GM18870 (cell line): ENCODE data around the gene RBMS1.

Experiments used
- ATAC-seq: cut with Tn5 transposase; IDR thresholded peaks from one replicate; pipeline ENCODE4 v1.9.1; 2021; ENCODE audit warnings: moderate library complexity; ENCODE audit not compliant: unreplicated experiment

RBMS1 gene

DNA sequence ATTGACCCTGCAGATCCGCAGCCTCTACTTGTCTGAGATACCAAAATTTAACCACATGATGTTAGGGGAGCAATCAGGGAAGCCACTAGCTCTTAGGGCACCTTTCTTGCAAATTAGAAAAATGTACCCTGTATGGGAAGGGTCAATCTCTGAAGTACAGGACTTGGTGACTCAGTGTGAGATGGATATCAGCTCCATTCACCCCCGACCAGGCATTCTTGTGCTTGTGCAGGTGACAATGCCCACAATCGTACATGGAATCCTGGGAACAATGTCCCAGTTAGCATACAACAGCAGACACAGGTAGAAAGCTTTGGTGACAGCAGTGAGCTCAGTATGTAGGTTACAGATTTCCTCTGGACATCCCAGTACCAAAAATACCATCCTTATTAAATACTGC, 155.9 kb downstream of the RBMS1 start:
- ATAC-seq = no peak

DNA sequence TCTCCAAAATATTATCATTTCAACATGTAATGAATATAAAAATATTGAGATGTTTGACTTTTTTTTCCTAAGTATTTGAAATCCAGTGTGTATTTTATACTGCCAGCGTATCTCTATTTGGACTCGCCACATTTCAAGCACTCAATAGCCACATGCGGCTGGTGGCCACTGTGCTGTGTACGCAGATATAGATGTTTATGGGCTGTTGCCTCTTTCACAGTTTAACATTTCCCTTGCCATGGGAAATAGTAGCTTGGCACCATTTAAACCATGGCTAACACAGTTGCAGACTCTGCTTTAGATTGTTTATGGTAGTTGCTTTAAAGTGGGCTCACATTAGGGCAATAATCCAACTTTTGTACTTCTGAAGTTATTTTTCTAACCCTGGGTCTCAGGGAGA, 157.0 kb downstream of the RBMS1 start:
- ATAC-seq = no peak

DNA sequence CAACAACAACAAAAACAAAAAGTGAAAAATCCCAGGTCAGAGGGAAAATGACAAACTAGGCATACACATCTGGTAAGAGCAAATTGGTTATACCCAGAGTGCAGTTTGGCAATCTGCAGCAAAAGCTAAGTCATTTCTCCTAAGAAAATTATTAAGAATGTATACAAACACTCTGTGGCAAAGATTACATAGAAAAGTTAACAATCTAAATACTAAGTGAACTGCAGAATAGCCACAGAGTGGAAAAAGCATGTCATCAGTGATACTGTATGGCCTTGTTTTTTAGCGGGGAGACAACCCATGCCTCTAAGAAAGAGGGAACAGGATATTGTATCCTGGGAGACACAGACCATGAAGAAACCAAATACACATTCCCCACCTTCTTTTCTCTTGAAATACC, 157.5 kb downstream of the RBMS1 start:
- ATAC-seq = no peak

DNA sequence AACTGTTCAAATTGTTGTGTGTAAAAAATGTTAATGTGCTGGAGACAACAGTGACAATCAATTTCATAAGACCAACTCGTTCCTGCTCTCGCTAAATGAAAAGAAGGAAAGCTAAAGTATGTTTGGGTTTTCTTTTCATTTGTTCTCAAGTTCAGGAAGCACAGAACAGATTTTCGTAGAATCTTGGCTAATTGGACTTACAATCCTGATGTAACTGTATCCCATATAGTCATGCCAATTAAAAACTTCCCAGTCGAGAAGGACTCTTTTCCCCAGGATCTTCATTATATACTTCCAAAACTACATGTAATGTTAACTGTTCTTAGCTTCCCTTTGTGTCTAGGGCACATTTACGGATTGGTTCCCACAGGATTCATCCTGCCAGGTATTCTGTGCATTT, 158.2 kb downstream of the RBMS1 start:
- no peak for ATAC-seq

DNA sequence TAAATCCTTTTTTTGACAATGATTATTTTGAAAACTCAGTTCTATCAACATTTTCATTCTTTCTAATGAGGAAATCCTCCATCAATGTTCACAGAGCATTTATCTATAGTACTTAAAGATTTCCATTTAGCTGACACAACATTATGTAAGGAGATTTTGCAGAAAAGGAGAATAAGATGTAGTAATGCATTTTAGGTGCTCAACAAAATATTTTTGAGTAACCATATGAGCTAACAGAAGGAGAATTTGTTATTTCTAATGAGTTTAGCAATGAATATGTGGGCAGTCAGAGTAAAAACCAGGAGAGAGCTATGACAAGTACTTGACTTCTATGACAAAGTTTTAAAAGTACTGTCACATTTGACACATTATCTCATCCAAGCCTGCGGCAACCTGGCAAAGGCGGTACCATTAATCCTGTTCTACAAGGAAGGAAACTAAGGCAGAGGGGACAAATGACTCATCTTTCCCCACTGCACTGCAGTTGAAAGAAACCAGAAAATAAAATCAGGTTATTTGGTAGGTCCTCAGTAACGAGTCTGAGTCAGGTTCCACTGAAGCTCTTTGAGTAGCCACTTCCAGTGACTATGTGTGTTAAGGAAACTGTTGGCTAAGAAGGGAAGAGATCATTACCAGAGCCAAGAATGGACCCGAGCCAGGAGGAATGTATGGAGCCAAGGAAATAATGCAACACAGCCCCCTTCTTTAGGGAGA, 159.4 kb downstream of the RBMS1 start:
- no peak for ATAC-seq

DNA sequence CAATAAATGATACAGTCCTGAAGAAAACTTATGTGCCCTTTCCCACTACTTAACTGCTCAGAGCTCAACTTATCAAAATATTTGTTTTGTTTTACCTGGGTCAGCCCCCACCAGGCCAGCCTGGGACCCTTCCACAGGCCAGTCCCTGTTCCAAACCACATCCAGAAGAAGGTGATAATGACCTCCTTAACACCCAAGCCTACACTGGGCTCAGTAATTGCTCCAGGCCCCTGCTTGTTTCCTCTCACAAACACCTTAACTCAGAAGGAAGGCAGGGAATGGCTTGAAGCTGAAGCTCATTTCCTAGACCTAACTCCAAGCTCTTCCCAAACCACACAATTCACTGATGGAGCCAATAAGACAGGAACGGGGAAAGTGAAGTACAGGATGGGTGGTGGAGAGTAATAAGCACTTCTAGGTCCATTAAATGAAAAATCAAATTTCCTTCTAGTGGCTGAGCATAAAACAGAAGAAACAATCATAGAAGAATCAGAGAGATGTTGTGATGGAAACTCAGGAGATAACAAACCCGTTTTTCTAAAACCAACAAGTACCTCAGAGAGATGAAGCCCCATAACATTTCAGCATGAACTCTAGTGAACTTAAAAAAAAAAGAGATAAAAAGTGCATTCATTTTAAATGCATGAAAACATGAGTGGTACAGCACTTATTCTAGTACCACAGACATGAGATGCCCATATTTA, 160.1 kb downstream of the RBMS1 start:
- no peak for ATAC-seq

DNA sequence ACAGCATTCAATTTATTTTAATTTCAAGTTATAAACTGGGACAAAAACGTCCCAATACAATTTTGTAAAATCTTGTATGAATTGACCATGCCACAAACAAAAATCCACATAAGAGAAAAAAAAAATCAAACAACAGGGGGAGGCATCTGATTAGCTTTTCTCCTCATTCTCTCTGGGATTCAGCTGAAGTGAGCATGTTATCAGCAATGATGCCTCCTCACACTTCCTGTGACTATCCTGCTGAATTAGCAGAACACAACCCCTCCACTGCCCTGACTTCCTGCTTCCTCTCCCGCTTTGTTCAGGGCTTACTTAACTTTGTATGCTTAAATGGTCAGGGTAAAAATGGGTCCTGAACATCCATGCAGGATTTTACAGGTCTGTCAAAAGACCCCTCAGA, 161.3 kb downstream of the RBMS1 start:
- no peak for ATAC-seq

DNA sequence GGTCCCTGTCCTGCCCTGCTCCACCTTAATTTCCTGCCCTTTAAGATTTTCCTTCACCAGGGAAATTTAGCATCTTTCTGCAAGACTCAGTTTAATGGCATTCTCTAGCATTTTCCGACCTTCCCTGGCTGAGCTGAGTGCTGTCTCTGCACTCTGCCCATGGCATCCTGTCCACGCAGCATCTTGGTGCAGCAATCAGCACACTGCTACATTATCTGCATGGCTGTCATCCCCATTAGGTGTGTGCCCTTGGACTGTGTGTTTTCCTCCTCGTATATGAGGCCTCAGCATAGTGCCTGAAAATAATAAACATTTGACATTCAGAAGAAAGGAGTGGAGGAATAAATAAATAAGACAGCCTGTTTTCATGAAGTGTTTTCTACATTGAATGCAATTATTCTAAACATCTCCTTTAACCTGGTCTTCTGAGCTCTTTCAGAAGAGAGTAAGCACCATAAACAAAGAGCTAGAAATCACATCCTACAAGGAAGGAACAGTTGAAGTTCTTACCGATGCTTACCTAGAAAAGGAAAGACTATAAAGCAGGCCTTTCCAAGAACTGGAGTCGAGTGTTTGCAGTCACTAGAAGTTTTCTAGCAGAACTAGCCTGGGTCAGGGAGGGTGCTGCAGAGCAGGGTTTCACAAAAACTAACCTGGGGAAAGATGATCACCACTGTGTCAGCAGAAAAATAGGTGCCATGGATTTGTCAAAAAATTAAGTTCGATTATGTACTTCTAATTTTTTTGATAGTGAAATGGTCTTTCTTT, 162.2 kb downstream of the RBMS1 start:
- ATAC-seq = no peak

DNA sequence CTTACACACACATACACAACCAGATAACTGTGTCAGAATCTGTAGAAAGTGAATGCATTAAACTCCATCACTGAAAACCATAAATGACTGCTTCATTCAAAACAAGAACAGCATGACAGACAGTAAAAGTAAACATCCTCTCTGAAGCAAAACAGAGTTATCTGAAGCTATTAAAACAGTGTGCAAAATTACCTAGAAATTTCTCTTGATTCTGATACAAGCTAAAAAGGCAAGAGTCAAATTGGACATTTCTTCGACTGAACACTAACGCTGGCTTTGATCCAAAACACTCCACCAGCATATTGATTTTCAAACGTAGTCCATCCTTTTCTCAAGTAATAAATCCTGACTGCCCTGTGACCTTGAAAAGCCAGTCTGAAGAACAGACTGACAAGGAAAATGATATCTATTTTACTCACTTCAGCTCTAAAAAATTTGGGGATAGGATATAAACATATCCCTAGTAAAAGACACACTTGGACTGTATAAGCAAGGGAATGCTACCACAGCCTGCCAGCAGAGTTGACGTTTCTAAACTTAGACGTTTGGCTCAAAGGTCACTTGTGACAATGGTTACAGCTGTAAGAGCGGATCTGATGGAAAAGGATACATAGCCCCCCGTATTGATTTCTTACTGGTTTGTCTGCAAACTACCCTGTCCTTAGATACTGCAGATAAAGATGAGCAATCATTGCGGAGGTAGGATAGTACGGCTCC, 164.6 kb downstream of the RBMS1 start:
- ATAC-seq = no peak

DNA sequence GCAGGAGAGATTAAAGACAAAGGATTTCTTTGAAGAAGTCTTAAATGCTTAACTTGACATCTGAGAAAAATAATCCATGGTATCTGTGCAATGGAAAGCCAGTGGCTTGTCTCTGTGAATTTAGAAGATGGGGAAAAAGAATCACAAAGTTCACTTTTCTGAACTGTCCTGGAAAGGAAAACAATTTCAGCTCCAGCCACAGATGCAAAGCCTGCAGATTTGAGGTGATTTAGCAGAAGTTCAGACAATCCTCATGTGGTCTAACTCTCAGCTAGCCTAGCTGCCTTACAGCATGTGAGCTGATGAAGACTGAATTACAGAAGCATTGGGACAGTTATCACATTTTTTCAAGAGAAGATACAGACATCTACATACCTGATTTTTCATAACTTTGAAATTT, 166.8 kb downstream of the RBMS1 start:
- ATAC-seq = no peak

DNA sequence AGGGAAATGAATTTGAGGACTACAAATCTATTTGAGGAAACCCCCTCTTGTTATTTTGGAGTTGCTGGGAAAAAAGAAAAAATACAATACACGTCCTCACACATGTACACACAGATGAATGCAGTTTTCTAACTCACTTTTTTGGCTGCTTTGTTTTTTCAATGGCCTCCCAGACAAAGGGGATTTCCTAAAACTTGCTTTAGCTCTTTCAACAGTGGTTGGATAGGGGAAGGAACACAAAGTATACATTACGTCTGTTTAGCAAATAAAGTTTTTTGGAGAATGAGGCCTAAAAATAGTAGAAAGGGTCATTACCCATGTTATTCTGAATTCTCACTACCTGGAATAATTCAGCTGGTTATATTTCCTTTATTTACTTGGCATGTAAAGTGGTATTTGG, 168.2 kb downstream of the RBMS1 start:
- ATAC-seq = no peak

DNA sequence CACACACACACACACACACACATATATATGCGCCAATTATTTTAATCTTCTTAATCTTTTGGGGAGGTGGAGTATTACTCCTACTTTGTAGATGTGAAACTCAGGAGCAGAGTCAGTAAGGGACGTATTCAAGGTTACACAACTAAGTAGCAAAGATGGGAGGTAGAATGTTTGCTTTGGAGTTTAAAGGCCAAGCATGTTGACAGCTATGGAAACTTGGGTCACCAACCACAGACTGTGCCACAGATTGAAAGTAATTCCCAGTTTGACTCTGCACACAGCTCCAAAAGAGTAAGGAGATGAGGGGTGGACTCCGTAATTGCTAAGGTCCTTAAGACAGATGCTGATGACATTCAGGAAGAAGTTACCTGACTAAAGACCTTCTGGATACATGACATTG, 168.7 kb downstream of the RBMS1 start:
- no peak for ATAC-seq

DNA sequence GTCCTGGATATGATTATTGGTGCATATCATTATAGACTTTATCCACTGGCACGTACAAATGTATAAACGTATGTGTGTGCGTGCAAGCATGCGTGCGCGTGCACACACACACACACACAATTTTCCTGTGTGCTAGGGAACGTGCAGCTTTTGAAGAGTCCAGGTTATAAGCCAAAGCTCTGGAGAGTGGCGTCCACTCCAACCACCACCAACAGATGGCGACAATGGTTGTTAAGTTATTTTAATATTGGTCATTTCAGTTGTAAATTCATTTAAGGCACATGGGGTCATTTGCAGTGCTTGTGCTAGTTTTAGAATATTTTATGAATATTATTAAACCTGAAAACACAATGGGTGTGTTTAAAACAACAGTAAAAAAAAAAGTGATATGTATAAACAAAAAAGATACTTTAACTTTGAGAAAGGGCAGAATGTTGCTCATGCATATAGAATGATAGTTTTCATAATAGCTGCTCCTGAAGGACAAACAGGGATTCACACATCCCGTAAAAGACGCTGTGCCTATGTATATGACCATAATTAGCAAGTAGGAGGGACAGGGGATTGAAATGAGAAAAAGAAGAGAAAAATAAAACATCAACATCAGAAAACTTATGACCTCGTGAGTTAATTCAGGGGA, 169.3 kb downstream of the RBMS1 start:
- no peak for ATAC-seq

DNA sequence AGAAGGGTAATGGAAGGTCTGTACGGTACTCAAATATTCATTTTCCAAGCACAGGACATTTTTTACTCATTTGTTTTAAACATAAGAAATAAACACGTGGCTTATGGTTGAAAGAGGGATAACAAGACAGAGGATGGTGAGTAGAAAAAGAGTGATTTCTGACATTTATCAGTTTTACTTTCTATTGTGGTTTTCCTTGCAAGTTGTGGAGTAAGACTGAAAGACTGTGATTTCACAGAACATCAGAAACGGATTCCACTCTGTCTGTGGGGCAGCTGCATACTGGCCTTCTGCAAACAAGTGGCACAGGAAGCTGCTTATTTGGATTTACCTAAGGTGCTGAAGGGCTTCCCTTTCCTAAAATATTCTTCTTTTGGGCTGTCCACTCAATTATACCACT, 171.3 kb downstream of the RBMS1 start:
- peak; percentile 79 for ATAC-seq

DNA sequence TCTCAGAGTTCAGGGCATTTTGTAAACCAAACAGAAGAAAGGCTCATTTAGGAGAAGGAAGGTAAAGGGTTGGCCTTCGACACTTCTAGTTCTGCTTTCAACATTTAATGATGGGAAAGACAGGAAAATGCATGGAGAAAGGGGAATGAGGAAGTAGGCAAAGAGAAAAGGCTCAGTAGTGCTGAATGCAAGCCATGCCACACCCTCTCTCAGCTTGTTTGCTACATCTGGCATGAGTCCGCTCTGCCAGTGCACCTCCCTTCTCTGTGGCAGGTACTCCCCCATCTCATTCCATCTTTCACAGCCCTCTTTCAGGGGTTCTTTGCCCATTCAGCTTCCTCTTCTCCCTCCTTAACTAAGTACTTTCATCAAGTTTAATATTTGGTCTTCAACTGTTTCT, 172.6 kb downstream of the RBMS1 start:
- no peak for ATAC-seq

DNA sequence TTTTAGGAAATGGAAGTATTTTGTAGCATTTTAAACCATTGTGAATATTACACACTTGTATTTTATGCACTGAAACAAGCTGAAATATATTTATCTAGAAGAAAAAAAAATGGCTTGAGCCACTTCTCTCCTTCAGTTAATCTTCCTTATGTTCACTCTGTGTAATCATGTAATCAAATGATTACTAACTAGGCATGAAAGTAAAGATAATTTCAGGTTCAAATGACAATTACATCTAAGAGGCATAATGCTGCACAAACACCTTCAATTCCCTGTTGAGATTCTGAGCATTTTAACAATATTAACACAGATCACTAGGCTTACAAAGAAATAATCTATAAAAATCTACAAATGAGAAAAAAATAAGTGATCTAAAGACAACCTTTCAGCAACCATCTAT, 173.9 kb downstream of the RBMS1 start:
- ATAC-seq = no peak

DNA sequence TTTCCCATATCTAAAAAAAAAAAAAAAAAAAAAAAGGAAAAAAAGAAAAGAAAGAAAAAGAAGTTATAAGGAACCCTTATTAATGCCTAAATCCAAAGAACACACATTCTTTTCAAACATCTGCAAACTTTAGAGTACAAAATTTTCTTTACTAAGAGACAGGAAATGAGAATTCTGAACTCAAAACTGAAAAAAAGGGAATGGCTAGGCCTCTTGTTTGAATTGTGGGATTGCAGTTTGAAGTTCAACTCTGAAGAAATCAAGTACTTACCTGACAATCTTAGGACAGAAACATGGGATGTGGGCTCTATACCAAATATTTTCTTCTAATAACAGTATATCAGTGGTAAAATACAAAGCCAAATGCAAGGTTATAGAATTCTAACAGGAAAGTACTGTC, 175.4 kb downstream of the RBMS1 start:
- no peak for ATAC-seq

DNA sequence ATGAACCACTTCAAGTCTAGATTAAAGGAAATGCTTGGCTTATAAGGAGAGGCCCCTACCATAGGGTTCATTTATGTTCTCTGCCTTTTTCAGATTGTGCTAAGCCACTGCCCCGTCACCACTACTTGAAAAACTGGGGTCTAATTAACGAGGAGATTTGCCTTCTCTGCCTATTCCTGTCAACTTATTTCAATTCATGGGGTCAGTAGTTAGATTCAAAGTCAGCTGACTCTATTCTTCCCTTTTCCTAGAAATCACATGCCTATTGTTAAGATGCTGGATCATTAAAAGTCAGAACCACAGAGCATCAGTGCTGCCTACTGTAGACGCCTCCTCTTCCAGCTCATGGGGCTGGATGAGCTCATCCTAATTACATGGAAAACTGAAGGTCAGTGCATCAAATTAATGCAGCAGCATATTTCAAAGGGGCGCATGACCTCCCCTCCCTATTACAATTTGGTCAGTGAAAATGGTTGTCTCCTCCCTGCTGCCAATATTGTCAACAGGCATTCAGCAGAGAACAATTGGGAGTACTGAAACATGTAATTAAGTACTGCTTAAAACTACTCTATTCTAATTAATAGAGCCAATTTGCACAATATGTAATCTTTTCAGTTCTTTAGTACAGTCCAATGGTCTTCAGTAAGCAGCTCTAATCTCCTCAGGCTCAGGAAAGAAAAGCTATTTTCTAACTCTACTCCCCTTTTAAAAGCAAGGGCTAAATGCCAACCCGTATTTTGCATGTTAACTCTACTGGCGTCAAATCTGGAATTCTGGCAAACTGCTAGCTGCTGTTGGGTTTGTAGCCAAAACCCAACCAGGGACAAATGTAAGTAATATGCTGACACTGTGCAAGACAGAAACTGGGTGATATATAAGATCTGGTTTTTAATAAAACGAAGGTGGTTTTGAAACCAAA, 176.2 kb downstream of the RBMS1 start:
- no peak for ATAC-seq

DNA sequence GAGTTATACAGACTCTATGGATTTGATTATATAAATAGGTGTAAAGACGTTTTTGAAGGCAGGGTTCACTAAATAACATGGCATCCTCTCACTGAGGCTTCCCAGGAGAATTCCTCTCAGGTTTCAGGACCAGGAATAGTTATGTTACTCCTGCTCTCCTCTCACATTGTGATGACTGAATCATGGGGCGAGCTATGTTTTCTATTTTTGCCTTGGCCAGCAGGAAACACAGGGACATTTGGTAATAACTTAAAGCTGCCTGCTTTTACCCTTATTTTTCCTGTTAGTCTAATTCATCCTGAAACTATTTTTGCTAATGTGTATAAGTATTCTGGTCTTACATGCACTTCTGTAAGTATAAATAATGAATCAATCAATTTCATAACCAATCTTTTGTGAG, 178.3 kb downstream of the RBMS1 start:
- ATAC-seq = no peak
